Stimulated activated naive CD4-positive, alpha-beta T cell treated with Interleukin-2 at 50 U/mL for 16 hours (primary cell): Measurements from ENCODE around the gene IBSP.

Source experiments
- DNase-seq: peaks from one replicate; lab custom pipeline; 2025; lab: John Stamatoyannopoulos, UW

IBSP gene

DNA sequence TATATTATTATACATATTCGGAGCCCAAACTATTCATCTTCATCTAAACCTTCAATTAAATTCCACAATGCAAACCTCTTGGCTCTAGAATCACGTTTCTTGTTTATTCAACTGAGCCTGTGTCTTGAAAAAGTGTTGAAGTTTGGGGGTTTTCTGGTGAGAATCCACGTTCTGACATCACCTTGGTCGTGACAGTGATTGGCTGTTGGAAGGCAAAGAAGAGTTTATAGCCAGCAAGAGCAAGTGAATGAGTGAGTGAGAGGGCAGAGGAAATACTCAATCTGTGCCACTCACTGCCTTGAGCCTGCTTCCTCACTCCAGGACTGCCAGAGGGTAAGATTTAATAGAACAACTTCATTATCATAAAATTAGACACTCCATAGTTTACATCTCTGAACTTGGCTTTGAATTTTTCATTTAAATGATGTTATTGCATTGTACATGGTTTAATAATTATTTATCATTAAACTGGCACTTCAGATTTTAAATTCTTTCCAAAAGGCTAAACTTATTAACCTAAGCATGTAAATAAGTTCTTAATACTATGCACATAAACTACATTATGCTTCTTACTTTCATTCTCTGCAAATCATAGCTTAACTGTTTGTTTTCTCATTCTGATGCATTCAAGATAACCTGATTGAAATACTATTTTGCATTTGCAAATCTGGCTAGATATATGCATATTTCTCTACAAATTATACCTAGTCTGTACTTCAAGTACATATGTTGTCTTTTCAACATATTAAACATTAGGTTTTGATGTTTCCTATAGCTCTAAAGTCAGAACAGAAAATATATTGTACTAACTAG is at the start of gene IBSP:
IBSP (plus strand) TSS at position 254 of the 813 bp plus-strand sequence. CDS start 2,808 bp downstream, outside the sequence.
- no peak for DNase-seq

- no peak for DNase-seq
Measured at GRCh38 chr4:87749883-87750282, 49.5 kb upstream of the IBSP start.

DNA sequence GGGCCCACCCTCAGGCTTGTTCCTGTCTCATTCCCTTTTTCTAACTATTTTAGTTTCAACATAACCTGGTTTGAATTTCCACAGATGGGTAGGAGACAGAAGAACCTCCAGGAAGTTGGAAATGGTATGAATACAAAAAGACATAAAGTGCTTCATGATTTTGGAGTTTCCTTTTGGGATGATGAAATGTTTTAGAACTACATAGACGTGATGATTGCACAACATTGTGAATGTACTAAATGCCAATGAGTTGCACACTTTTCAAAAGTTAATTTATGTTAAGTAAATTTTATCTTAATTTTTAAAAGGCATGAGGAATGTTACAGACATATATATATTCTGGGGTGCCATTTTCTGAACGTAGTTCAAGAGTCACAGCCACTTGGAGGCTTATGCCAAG is 41.1 kb upstream of the IBSP start:
- no peak for DNase-seq

DNA sequence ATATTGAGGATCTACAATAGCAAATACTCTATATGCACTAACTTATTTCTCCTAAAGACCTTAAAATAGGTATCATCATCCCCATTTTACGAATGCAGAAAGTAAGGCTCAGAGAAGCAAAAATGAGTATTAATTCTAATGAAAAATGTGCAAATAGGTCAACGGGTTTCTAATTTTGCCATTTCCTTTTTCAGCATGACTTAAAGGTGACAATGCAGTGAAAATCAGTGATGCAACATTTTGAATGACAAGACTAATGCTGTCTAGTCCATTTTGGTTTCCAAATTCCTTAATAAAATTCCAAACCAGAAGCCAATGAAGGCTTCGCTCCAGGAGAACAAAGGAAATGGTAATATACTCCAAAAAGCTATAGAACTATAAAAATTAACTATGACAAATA is 37.0 kb upstream of the IBSP start:
- DNase-seq: no peak

DNA sequence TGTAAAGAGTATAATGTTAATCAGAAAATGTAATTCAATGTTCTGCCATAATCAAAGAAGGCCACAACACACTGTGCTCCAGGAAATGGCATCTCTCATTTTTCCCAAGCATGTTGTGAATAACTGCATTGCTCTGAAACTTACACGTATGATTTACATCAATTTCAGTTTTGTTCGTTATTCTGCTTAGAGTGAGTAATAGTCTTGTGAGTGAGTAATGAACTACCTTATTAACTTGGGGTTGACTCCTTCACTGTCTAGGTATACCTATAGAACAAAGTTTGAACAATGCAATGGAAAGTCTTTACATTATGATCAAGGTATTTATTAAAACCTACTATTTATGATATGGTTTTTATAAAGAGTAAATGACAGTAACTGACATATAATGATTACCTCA is 17.8 kb upstream of the IBSP start:
- DNase-seq: no peak

DNA sequence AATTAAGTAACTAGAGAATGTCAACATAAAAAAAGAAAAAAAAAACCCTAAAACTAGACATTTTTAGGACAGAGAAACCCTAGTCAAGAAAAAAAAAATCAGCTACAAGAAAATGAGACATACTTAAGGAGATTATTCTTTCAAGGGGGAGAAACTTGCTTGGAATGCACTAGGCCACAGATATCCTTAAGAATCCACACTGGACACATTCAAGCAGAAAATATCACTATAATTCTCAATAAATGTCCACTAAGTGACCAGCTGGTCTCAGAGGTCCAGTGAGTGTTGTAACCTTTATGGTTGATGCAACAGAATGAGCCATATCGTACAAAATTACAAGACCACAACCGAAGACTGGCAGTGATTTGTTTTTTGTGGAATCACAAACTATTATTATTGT is 15.6 kb upstream of the IBSP start:
- no peak for DNase-seq

GRCh38 chr4:87785731-87786509 is 13.4 kb upstream of the IBSP start:
- no peak for DNase-seq

DNA sequence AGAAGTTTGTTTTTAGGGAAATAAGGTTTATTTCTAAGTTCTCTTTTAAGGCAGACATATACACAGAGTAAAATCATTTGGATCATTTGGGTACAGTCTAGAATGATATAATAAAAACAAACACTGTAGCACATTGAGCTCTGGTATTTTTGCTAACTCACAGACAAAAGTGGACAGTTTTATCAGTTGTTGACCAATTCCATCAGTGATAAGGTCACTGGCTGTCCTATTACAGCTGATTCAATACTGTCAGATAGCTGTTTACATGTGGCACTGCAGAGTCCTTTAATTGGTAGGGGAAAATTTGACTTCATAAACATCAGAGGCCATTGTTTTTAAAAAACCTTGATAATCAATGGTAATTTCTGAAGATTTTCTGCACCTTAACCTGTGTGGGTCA is 3.5 kb downstream of the IBSP start:
- DNase-seq: no peak

DNA sequence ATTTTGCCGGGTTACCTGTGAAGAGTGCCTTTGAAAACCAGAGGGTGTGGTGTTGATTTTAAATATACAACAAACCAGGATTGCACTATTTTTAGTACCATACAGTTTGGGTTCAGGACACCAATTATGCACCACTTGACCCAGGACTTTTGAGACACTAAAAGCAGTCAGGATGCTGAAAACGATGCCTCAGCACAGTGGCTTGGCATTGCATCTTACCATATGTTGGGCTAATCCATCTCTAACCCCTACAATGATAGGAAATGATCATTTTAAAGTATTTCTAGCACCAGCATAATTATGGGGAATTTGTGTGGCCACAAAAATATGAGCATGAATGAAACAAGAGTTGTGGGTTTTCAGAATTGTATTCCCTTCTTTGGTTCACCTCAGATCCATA is 4.1 kb downstream of the IBSP start:
- no peak for DNase-seq

- no peak for DNase-seq
Measured at GRCh38 chr4:87804871-87805270, 5.5 kb downstream of the IBSP start.

DNA sequence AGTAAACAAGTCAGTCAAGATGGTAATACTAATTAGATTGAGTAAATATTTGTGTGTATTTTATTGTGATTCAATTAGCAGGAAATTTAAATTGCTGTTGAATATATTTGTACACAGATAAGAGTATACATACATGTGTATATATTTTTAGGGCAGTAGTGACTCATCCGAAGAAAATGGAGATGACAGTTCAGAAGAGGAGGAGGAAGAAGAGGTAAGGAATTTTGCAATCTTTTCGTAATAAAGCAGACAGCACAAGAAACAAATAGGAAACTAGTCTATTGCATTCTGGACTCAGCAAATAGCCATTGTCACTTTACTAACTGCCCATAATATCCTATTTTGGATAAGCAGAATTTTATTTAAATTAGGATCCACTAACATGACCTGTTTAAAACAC is 6.6 kb downstream of the IBSP start:
- no peak for DNase-seq

DNA sequence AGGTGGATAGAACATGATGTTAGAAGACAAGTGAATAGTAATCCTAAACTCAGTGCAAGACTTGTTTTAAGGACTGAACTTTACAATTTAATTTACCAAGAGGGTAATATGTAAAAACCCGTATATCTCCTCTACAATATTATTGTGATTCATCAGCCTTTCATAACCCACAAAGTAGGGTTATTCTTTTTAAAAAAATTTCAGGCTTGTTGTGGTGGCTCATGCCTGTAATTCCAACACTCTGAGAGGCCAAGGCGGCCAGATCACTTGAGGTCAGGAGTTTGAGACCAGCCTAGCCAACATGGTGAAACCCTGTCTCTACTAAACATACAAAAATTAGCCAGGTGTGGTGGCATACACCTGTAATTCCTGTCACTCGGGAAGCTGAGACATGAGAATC is 7.2 kb downstream of the IBSP start:
- DNase-seq: no peak

GRCh38 chr4:87807402-87807801 is 8.0 kb downstream of the IBSP start:
- no peak for DNase-seq

GRCh38 chr4:87811977-87812376 is 12.6 kb downstream of the IBSP start:
- DNase-seq: no peak

GRCh38 chr4:87819281-87819919 is 20.0 kb downstream of the IBSP start:
- DNase-seq: no peak

- no peak for DNase-seq
Measured at GRCh38 chr4:87823200-87823599, 23.8 kb downstream of the IBSP start.

DNA sequence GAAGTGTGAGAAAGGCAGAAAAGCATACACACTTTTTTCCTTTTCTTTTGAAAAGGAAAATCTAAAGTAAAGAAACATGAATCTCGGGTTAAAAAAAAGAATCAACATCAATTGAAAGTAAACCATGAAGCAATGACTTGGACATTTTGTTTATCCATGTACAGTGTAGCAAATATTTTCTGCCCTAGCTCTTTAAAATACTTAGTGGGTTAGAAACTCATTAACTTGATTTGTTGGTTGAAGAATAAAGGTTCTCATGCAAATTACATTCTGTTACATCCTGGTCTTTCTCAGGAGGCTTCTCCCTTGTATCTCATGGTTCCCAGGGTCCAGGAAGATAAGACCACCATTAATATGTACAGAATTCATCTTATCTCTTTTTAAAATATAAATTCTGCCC is 24.4 kb downstream of the IBSP start:
- DNase-seq: no peak

GRCh38 chr4:87824352-87824751 is 25.0 kb downstream of the IBSP start:
- DNase-seq: no peak

- DNase-seq: no peak
Measured at GRCh38 chr4:87832669-87833068, 33.3 kb downstream of the IBSP start, which contains the start of gene MEPE. MEPE (plus strand) TSS chr4:87832969; CDS start chr4:87834715, 1,746 bp downstream.

DNA sequence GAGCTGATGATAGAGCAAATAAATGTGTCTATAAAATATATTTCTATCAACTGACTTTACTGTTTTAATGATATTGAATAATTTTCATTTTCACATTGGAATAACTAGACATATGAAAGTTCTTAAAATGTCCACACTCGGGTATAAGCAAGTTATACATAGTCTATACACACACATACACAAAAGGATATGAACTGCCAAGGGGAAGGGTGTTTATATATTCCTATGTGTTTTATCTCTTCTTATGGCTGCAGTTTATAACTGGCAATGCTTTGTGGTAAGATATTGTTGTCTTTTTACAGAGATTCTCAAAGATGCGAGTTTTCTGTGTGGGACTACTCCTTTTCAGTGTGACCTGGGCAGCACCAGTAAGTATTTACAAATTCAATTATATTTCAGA is 35.0 kb downstream of the IBSP start:
- no peak for DNase-seq

DNA sequence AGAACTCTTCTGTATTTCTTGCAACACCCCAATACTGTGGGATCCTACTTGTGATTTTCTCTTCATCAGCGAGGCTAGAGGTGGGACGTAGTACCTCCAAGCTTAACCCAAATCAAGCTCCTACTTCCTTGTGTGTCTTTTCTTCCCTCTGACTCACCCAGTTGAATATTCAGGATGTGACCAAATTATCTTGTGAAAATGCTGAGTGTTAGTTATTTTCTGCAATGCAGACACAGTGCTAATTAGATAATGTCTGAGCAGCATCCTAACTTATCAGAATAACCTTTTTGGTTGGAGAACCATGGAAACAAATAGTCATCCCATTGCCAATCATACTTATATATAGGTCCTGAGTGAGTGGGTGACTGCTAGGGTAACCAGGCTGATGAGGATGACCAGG is 35.8 kb downstream of the IBSP start:
- no peak for DNase-seq

- no peak for DNase-seq
Measured at GRCh38 chr4:87835743-87836142, 36.4 kb downstream of the IBSP start.

- no peak for DNase-seq
Measured at GRCh38 chr4:87838205-87838604, 38.9 kb downstream of the IBSP start.
